ENCODE measurements around the gene KRT76. TPM values are rescaled to one million over a fixed set of nuclear protein-coding genes. Genes with fewer than 3 reads are reported as not detected.

The KRT76 gene
- total RNA-seq, 4 donors from 2014 or later = not detected

DNA sequence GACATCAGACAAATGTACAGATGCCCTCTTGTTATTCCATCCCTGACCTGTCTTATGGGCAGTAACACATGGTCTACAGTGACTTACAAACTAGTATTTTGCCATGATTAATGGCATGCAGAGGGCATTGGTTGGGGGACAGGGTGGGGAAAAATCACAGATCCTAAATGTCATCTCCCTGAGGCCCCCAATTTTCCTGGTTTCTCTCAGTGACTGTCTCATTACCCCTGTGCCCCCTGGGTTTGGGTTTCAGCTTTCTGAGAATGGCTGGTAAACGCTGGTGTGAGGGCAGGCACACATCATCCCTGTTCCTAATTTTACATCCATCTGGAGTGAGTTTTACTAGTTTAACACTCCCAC lies 10.1 kb downstream of the KRT76 start:
- Histone ChIP-seq H3K4me1 (no peaks in the 10 kb centered on the region), H3K27ac (no peak overlapping the region), H3K36me3 (no peaks in the 10 kb centered on the region), H3K27me3 (no peaks in the 10 kb centered on the region), H3K4me3 (no peak overlapping the region), H3K9me3 (peaks cover 0 to 4% (median 0%) of the 10 kb centered on the region in 4 donors)
- WGBS, 2 donors = 74 to 83% methylated on average over 1 of the region's 1 CpG
- TF ChIP-seq EP300 (IDR thresholded peaks at IDR 0.05) = no peak
- TF ChIP-seq, protein P1, sequence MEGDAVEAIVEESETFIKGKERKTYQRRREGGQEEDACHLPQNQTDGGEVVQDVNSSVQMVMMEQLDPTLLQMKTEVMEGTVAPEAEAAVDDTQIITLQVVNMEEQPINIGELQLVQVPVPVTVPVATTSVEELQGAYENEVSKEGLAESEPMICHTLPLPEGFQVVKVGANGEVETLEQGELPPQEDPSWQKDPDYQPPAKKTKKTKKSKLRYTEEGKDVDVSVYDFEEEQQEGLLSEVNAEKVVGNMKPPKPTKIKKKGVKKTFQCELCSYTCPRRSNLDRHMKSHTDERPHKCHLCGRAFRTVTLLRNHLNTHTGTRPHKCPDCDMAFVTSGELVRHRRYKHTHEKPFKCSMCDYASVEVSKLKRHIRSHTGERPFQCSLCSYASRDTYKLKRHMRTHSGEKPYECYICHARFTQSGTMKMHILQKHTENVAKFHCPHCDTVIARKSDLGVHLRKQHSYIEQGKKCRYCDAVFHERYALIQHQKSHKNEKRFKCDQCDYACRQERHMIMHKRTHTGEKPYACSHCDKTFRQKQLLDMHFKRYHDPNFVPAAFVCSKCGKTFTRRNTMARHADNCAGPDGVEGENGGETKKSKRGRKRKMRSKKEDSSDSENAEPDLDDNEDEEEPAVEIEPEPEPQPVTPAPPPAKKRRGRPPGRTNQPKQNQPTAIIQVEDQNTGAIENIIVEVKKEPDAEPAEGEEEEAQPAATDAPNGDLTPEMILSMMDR (IDR thresholded peaks at IDR 0.05) = no peak
- no peak for DNase-seq (ENCODE audit: low spot score in 2 of 2)

DNA sequence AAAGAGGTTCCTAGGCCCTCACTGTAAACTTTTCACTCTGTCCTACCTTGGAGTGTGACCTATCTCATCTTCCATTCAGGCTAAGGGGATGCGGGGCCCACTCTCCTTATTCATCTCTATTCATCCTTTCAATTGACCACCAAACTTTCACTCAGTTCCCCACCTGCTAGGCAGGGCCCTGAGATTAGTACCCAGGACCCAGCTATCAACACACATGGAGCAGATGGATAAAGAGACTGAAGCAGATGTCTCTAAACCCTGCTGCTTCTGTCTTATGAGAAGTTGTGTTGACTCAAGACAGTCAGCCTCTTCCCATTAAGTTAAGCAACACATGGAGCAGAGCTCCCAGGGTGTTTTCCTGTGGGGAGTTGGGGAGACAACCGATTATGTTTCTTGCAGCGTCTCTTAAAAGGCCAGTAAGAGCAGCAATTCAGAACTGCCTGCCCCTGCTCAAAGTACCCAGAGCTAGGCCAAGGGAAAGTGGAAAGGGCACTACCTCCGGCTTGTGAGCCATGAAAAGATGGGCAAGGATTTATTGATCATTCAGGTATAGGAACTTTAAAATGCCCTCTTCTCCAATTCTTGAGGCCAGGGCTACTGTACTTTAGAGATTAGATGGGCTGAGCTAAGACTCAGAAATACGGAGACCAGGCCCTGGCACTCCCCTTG lies 10.7 kb downstream of the KRT76 start:
- H3K27ac ChIP-seq = no peak overlapping the region
- H3K9me3 ChIP-seq = peaks cover 0 to 9% (median 0%) of the 10 kb centered on the region in 4 donors
- H3K36me3 ChIP-seq = no peaks in the 10 kb centered on the region
- TF ChIP-seq, protein P1 (IDR thresholded peaks at IDR 0.05) = no peak
- TF ChIP-seq POLR2A (IDR thresholded peaks at IDR 0.05) (no peak), EP300 (IDR thresholded peaks at IDR 0.05) (no peak)
- no peaks in the 10 kb centered on the region for H3K4me1 ChIP-seq
- no peak for DNase-seq (ENCODE audit: low spot score in 2 of 2)
- no peaks in the 10 kb centered on the region for H3K27me3 ChIP-seq
- 84 to 89% methylated on average over 5 of the region's 5 CpGs for WGBS, 2 donors
- no peak overlapping the region for H3K4me3 ChIP-seq

DNA sequence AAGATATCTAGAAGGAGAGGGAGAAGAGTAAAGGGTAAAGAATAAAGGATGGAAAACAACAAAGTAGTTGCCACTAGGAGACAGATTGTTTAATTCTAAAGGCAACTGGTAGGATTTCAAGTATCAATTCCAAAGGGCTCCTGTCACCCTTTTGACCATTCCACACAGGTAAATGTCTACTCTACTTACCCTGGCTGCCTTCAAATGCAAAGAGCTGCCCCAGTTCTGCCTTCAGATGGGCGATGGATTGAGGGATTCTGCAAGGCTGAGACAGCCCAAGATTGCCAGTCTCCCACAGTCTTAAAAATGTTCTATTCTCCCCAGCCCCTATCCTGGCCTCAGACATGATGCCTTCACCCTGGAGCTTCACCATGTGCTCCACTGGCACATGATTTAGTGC lies 11.4 kb downstream of the KRT76 start:
- no peaks in the 10 kb centered on the region for H3K27me3 ChIP-seq
- no peak overlapping the region for H3K27ac ChIP-seq
- no peaks in the 10 kb centered on the region for H3K4me1 ChIP-seq
- TF ChIP-seq EP300 (IDR thresholded peaks at IDR 0.05) (no peak), POLR2A (IDR thresholded peaks at IDR 0.05) (no peak)
- TF ChIP-seq, protein P1 (IDR thresholded peaks at IDR 0.05) = no peak
- DNase-seq (ENCODE audit: low spot score in 2 of 2) = no peak
- H3K4me3 ChIP-seq = no peak overlapping the region
- peaks cover 0 to 17% (median 2%) of the 10 kb centered on the region in 4 donors for H3K9me3 ChIP-seq
- 62 to 67% methylated on average over 1 of the region's 1 CpG for WGBS, 2 donors
- no peaks in the 10 kb centered on the region for H3K36me3 ChIP-seq

DNA sequence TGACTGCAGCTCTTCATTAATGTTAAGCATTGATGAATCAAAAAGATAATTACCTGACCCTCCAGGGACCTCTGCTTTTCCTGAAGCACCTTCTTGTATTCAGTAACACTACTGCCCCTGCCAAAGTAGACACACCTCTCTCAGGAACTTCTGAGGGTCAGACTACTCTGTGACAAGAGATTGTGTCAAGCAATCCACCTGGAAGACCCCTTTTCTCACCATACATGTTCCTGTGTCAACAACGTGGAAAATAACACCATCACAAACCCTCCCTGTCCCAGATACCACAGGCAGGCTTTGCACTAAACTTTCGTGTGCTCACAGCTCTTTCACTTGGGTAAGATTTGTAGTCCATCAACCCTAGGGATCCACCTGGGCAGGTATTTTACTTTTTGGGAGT lies 13.2 kb downstream of the KRT76 start:
- Histone ChIP-seq H3K27ac (no peak overlapping the region), H3K27me3 (no peaks in the 10 kb centered on the region), H3K36me3 (no peaks in the 10 kb centered on the region), H3K4me3 (no peak overlapping the region), H3K9me3 (peaks cover 0 to 27% (median 3%) of the 10 kb centered on the region in 4 donors), H3K4me1 (no peaks in the 10 kb centered on the region)
- DNase-seq (ENCODE audit: low spot score in 2 of 2) = no peak
- 78 to 89% methylated on average over 2 of the region's 2 CpGs for WGBS, 2 donors
- TF ChIP-seq EP300 (IDR thresholded peaks at IDR 0.05) = no peak
- TF ChIP-seq, protein P1 (IDR thresholded peaks at IDR 0.05) = no peak
- no peak for TF ChIP-seq POLR2A (IDR thresholded peaks at IDR 0.05)

DNA sequence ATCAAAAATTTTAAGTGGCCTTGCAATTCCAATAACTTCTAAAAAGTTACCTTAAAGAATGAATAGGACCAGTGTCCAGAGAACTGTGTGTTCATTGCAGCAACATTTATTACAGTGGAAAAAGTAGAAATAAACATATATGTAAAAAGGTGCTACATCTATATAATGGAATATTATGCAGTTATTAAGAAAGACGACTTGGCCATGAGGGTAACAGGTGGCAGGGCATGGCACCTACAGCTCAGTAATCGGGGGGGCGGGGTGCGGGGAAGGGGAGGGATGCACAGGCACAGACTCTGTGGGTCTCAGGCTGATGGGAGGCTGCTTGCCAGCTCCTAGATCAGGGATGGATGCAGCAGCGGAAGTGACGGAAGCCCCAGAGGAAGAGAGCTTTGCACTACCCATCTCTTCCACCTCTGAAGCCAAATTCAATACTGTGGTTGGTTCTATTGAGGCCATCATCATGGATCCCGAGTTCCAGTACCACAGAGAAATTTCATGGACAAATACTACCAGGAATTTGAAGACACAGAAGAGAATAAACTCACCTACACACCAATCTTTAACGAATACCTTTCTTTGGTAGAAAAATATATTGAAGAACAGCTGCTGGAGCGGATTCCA lies 14.0 kb downstream of the KRT76 start:
- Histone ChIP-seq H3K4me3 (no peak overlapping the region), H3K36me3 (no peaks in the 10 kb centered on the region), H3K27ac (no peak overlapping the region), H3K4me1 (no peaks in the 10 kb centered on the region), H3K27me3 (no peaks in the 10 kb centered on the region), H3K9me3 (peaks cover 0 to 27% (median 3%) of the 10 kb centered on the region in 4 donors)
- no peak for DNase-seq (ENCODE audit: low spot score in 2 of 2)
- TF ChIP-seq EP300 (IDR thresholded peaks at IDR 0.05) = no peak
- no peak for TF ChIP-seq POLR2A (IDR thresholded peaks at IDR 0.05)
- TF ChIP-seq, protein P1 (IDR thresholded peaks at IDR 0.05) = no peak
- 81% methylated on average over 9 of the region's 9 CpGs for WGBS, 2 donors

Data from tibial nerve (tissue), 4 donors.